Measurements from ENCODE around the gene AOPEP. TPM values are rescaled to one million over a fixed set of nuclear protein-coding genes. Genes with fewer than 3 reads are reported as not detected.

Gene AOPEP
- total RNA-seq, 1 donor from 2014 or later, result 25.8 TPM

- Mint-ChIP-seq H3K36me3 (ENCODE audit: unreplicated experiment) (peaks cover 4% of the 10 kb centered on the region), H3K27me3 (ENCODE audit: unreplicated experiment) (peaks cover 2% of the 10 kb centered on the region), H3K27ac (ENCODE audit: unreplicated experiment) (no peak overlapping the region), H3K9me3 (ENCODE audit: unreplicated experiment) (peaks cover 5% of the 10 kb centered on the region), H3K4me1 (ENCODE audit: low read depth, unreplicated experiment) (no peaks in the 10 kb centered on the region), H3K4me3 (ENCODE audit: unreplicated experiment) (no peak overlapping the region)
- no peak for TF ChIP-seq CTCF (IDR thresholded peaks at IDR 0.05; ENCODE audit: partially characterized antibody, unreplicated experiment)
- DNase-seq, result no peak
These were observed 124.3 kb downstream of the AOPEP start for GRCh38 chr9:94850540-94851434.

- TF ChIP-seq CTCF (IDR thresholded peaks at IDR 0.05; ENCODE audit: partially characterized antibody, unreplicated experiment), result no peak
- no peaks in the 10 kb centered on the region for H3K27me3 Mint-ChIP-seq (ENCODE audit: unreplicated experiment)
These were observed 125.0 kb downstream of the AOPEP start for GRCh38 chr9:94851467-94851866.

GRCh38 chr9:94851892-94852291 lies 125.4 kb downstream of the AOPEP start:
- TF ChIP-seq CTCF (IDR thresholded peaks at IDR 0.05; ENCODE audit: partially characterized antibody, unreplicated experiment), result no peak
- Mint-ChIP-seq H3K27ac (ENCODE audit: unreplicated experiment) (no peak overlapping the region), H3K36me3 (ENCODE audit: unreplicated experiment) (peaks cover 4% of the 10 kb centered on the region), H3K9me3 (ENCODE audit: unreplicated experiment) (peaks cover 2% of the 10 kb centered on the region), H3K4me1 (ENCODE audit: low read depth, unreplicated experiment) (no peaks in the 10 kb centered on the region), H3K27me3 (ENCODE audit: unreplicated experiment) (no peaks in the 10 kb centered on the region), H3K4me3 (ENCODE audit: unreplicated experiment) (no peak overlapping the region)
- DNase-seq, result no peak

More at GRCh38 chr9:94851467-94851866, 125.0 kb downstream of the AOPEP start:
- no peak for DNase-seq
- Mint-ChIP-seq H3K27ac (ENCODE audit: unreplicated experiment) (no peak overlapping the region), H3K4me1 (ENCODE audit: low read depth, unreplicated experiment) (no peaks in the 10 kb centered on the region), H3K9me3 (ENCODE audit: unreplicated experiment) (peaks cover 2% of the 10 kb centered on the region), H3K36me3 (ENCODE audit: unreplicated experiment) (peaks cover 4% of the 10 kb centered on the region), H3K4me3 (ENCODE audit: unreplicated experiment) (no peak overlapping the region)

- Mint-ChIP-seq H3K9me3 (ENCODE audit: unreplicated experiment) (no peaks in the 10 kb centered on the region), H3K27ac (ENCODE audit: unreplicated experiment) (no peak overlapping the region), H3K4me1 (ENCODE audit: low read depth, unreplicated experiment) (no peaks in the 10 kb centered on the region), H3K4me3 (ENCODE audit: unreplicated experiment) (no peak overlapping the region), H3K27me3 (ENCODE audit: unreplicated experiment) (no peaks in the 10 kb centered on the region), H3K36me3 (ENCODE audit: unreplicated experiment) (peaks cover 4% of the 10 kb centered on the region)
- DNase-seq, result no peak
- no peak for TF ChIP-seq CTCF (IDR thresholded peaks at IDR 0.05; ENCODE audit: partially characterized antibody, unreplicated experiment)
These were observed 125.9 kb downstream of the AOPEP start for GRCh38 chr9:94852373-94852772.

- H3K4me3 Mint-ChIP-seq (ENCODE audit: unreplicated experiment), result no peak overlapping the region
- no peak for DNase-seq
- H3K27me3 Mint-ChIP-seq (ENCODE audit: unreplicated experiment), result no peaks in the 10 kb centered on the region
- no peaks in the 10 kb centered on the region for H3K4me1 Mint-ChIP-seq (ENCODE audit: low read depth, unreplicated experiment)
- no peak for TF ChIP-seq CTCF (IDR thresholded peaks at IDR 0.05; ENCODE audit: partially characterized antibody, unreplicated experiment)
- no peak overlapping the region for H3K27ac Mint-ChIP-seq (ENCODE audit: unreplicated experiment)
- no peaks in the 10 kb centered on the region for H3K9me3 Mint-ChIP-seq (ENCODE audit: unreplicated experiment)
- H3K36me3 Mint-ChIP-seq (ENCODE audit: unreplicated experiment), result peaks cover 4% of the 10 kb centered on the region
These were observed 127.4 kb downstream of the AOPEP start for GRCh38 chr9:94853887-94854286.
